Tibial nerve (tissue), 4 donors: ENCODE data around the gene GAS2L1.

Experiments used
- EP300 ChIP-seq, 2 donors: sonication (generic); formaldehyde crosslinking; IDR thresholded peaks; one replicate each; pipeline ENCODE4 v1.6.1; 2017; ENCODE audit warnings: antibody characterized with exemption in 2 of 2, mild to moderate bottlenecking in 1 of 2
- POLR2A ChIP-seq, 2 donors: fragments of 450-650 bp; IDR thresholded peaks; one replicate each; pipeline ENCODE4 v1.6.1; 2017; ENCODE audit warnings: antibody characterized with exemption in 2 of 2, mild to moderate bottlenecking in 2 of 2, moderate library complexity in 2 of 2
- TF ChIP-seq, protein P1 (sequence below), 5 experiments: fragments of 200-600 bp in 3 of 5; fragments of 450-650 bp in 2 of 5; sonication (generic) in 3 of 5; IDR thresholded peaks; one replicate each; pipeline ENCODE4 v1.5.1; 2016 to 2019; ENCODE audit warnings: antibody characterized with exemption in 5 of 5, mild to moderate bottlenecking in 3 of 5, moderate library complexity in 2 of 5

DNA sequence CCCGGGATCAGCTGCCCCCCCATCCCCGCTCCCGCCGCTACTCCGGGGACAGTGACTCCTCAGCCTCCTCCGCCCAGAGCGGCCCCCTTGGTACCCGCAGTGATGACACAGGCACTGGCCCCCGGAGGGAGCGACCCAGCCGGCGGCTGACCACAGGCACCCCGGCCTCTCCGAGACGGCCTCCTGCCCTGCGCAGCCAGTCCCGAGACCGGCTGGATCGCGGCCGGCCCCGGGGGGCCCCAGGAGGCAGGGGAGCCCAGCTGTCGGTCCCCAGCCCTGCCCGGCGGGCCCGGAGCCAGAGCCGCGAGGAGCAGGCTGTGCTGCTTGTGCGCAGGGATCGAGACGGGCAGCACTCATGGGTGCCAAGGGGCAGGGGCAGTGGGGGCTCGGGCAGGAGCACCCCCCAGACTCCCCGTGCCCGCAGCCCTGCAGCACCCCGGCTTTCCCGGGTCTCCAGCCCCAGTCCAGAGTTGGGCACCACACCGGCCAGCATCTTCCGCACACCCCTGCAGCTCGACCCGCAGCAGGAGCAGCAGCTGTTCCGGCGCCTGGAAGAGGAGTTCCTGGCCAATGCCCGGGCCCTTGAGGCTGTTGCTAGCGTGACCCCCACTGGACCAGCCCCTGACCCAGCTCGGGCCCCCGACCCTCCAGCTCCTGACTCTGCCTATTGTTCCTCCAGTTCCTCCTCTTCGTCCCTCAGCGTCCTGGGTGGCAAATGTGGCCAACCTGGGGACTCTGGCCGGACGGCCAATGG lies 5.2 kb downstream of the GAS2L1 start:
- TF ChIP-seq, protein P1, sequence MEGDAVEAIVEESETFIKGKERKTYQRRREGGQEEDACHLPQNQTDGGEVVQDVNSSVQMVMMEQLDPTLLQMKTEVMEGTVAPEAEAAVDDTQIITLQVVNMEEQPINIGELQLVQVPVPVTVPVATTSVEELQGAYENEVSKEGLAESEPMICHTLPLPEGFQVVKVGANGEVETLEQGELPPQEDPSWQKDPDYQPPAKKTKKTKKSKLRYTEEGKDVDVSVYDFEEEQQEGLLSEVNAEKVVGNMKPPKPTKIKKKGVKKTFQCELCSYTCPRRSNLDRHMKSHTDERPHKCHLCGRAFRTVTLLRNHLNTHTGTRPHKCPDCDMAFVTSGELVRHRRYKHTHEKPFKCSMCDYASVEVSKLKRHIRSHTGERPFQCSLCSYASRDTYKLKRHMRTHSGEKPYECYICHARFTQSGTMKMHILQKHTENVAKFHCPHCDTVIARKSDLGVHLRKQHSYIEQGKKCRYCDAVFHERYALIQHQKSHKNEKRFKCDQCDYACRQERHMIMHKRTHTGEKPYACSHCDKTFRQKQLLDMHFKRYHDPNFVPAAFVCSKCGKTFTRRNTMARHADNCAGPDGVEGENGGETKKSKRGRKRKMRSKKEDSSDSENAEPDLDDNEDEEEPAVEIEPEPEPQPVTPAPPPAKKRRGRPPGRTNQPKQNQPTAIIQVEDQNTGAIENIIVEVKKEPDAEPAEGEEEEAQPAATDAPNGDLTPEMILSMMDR (IDR thresholded peaks at IDR 0.05), result no peak
- TF ChIP-seq POLR2A (IDR thresholded peaks at IDR 0.05), result no peak
- no peak for TF ChIP-seq EP300 (IDR thresholded peaks at IDR 0.05)
